Left forelimb (tissue), 1 donor: ENCODE measurements around the gene FBL.
"Not testable (repeated sequence)": the region's sequence is repeated elsewhere in the genome, so short reads cannot be mapped to it uniquely, and the experiment has no call there.

Experiments used
- DNase-seq: peaks from one replicate; pipeline ENCODE4 v3.0.0-alpha.2; 2018; ENCODE audit warnings: low spot score

Gene FBL

GRCh38 chr19:39845933-39846677 is at the start of gene FBL:
FBL (minus strand) TSS chr19:39846379; CDS start chr19:39846300, 79 bp downstream.
- DNase-seq = peak; percentile 98

GRCh38 chr19:39895096-39895495 is 48.9 kb upstream of the FBL start:
- not testable (repeated sequence) for DNase-seq

GRCh38 chr19:39894236-39894606 is 48.0 kb upstream of the FBL start:
- DNase-seq = not testable (repeated sequence)

- peak; percentile 63 for DNase-seq
These were observed 47.4 kb upstream of the FBL start for GRCh38 chr19:39893366-39894235.

GRCh38 chr19:39892506-39892902 is 46.3 kb upstream of the FBL start:
- DNase-seq = not testable (repeated sequence)

- DNase-seq = not testable (repeated sequence)
These were observed 45.7 kb upstream of the FBL start for GRCh38 chr19:39891660-39892505.

- DNase-seq = no peak
These were observed 44.8 kb upstream of the FBL start for GRCh38 chr19:39890755-39891551.

- DNase-seq = not testable (repeated sequence)
These were observed 43.9 kb upstream of the FBL start for GRCh38 chr19:39889872-39890754.

GRCh38 chr19:39887456-39887951 is 41.3 kb upstream of the FBL start:
- DNase-seq = not testable (repeated sequence)

- DNase-seq = not testable (repeated sequence)
These were observed 39.8 kb upstream of the FBL start for GRCh38 chr19:39885821-39886554.

- not testable (repeated sequence) for DNase-seq
These were observed 38.5 kb upstream of the FBL start for GRCh38 chr19:39884721-39885120.

- not testable (repeated sequence) for DNase-seq
These were observed 36.5 kb upstream of the FBL start for GRCh38 chr19:39882645-39883044.

GRCh38 chr19:39881495-39882110 is 35.4 kb upstream of the FBL start:
- DNase-seq = not testable (repeated sequence)

- DNase-seq = not testable (repeated sequence)
These were observed 34.1 kb upstream of the FBL start for GRCh38 chr19:39880241-39880640.

GRCh38 chr19:39879796-39880195 is 33.6 kb upstream of the FBL start:
- not testable (repeated sequence) for DNase-seq

- not testable (repeated sequence) for DNase-seq
These were observed 32.7 kb upstream of the FBL start for GRCh38 chr19:39878866-39879265.

- no peak for DNase-seq
These were observed 32.2 kb upstream of the FBL start for GRCh38 chr19:39878398-39878797.

GRCh38 chr19:39877982-39878381 is 31.8 kb upstream of the FBL start:
- not testable (repeated sequence) for DNase-seq

- not testable (repeated sequence) for DNase-seq
These were observed 31.3 kb upstream of the FBL start for GRCh38 chr19:39877488-39877887.
